Measurements from ENCODE around the gene THEMIS2. TPM values are rescaled to one million over a fixed set of nuclear protein-coding genes. Genes with fewer than 3 reads are reported as not detected.

The THEMIS2 gene
- polyA plus RNA-seq, 1 donor from 2014 or later: 0.26 TPM

- H4K20me1 ChIP-seq (ENCODE audit: insufficient read depth): no peaks in the 10 kb centered on the region
- H3K27ac ChIP-seq (ENCODE audit: low read length): no peak overlapping the region
- no peaks in the 10 kb centered on the region for H3F3A ChIP-seq (ENCODE audit: insufficient read depth, low read length, poor library complexity, severe bottlenecking)
- H3K4me3 ChIP-seq (ENCODE audit: low read length): no peak overlapping the region
- no peak for TF ChIP-seq SMC3 (conservative IDR thresholded peaks at IDR 0.05; ENCODE audit: poor library complexity)
- no peak for TF ChIP-seq TAF1 (IDR thresholded peaks at IDR 0.05; ENCODE audit: low read depth)
- no peak for TF ChIP-seq CTCF (IDR thresholded peaks at IDR 0.05; ENCODE audit: poor library complexity, severe bottlenecking)
- H3K9me2 ChIP-seq (ENCODE audit: insufficient read depth, low read length): no peaks in the 10 kb centered on the region
- no peak overlapping the region for H2AFZ ChIP-seq (ENCODE audit: low read depth, low read length)
- no peaks in the 10 kb centered on the region for H3K27me3 ChIP-seq (ENCODE audit: insufficient read depth, low read depth, low read length)
- no peaks in the 10 kb centered on the region for H3K36me3 ChIP-seq (ENCODE audit: insufficient read depth, low read length)
- no peak overlapping the region for H3K4me2 ChIP-seq (ENCODE audit: low read length)
- no peaks in the 10 kb centered on the region for H3K9me3 ChIP-seq (ENCODE audit: low read length)
- H3K79me2 ChIP-seq (replicated peaks; ENCODE audit: insufficient read depth, low read length): no peaks in the 10 kb centered on the region
- H3K9ac ChIP-seq (ENCODE audit: low read length): no peak overlapping the region
These were observed 10.3 kb upstream of the THEMIS2 start for GRCh38 chr1:27862004-27862403.

- no peak overlapping the region for H3K4me3 ChIP-seq (ENCODE audit: low read length)
- H2AFZ ChIP-seq (ENCODE audit: low read depth, low read length): no peak overlapping the region
- no peaks in the 10 kb centered on the region for H3K36me3 ChIP-seq (ENCODE audit: insufficient read depth, low read length)
- no peaks in the 10 kb centered on the region for H3F3A ChIP-seq (ENCODE audit: insufficient read depth, low read length, poor library complexity, severe bottlenecking)
- no peak overlapping the region for H3K4me2 ChIP-seq (ENCODE audit: low read length)
- no peak overlapping the region for H3K9ac ChIP-seq (ENCODE audit: low read length)
- TF ChIP-seq CTCF (IDR thresholded peaks at IDR 0.05; ENCODE audit: poor library complexity, severe bottlenecking) (no peak), RAD21 (conservative IDR thresholded peaks at IDR 0.05) (no peak), SMC3 (conservative IDR thresholded peaks at IDR 0.05; ENCODE audit: poor library complexity) (no peak), TAF1 (IDR thresholded peaks at IDR 0.05; ENCODE audit: low read depth) (no peak), POLR2AphosphoS5 (IDR thresholded peaks at IDR 0.05) (no peak), EZH2 (IDR thresholded peaks at IDR 0.05; ENCODE audit: borderline replicate concordance, insufficient read depth, low read length, poor library complexity, severe bottlenecking) (no peak)
- H4K20me1 ChIP-seq (ENCODE audit: insufficient read depth): no peaks in the 10 kb centered on the region
- no peaks in the 10 kb centered on the region for H3K9me2 ChIP-seq (ENCODE audit: insufficient read depth, low read length)
- no peak overlapping the region for H3K27ac ChIP-seq (ENCODE audit: low read length)
- no peaks in the 10 kb centered on the region for H3K27me3 ChIP-seq (ENCODE audit: insufficient read depth, low read depth, low read length)
- no peaks in the 10 kb centered on the region for H3K9me3 ChIP-seq (ENCODE audit: low read length)
- no peaks in the 10 kb centered on the region for H3K79me2 ChIP-seq (replicated peaks; ENCODE audit: insufficient read depth, low read length)
These were observed 9.4 kb upstream of the THEMIS2 start for GRCh38 chr1:27862671-27863537.

GRCh38 chr1:27863538-27863915 lies 8.8 kb upstream of the THEMIS2 start:
- Histone ChIP-seq H3K79me2 (replicated peaks; ENCODE audit: insufficient read depth, low read length) (no peaks in the 10 kb centered on the region), H3F3A (ENCODE audit: insufficient read depth, low read length, poor library complexity, severe bottlenecking) (no peaks in the 10 kb centered on the region), H3K4me2 (ENCODE audit: low read length) (no peak overlapping the region), H3K27ac (ENCODE audit: low read length) (no peak overlapping the region), H3K9ac (ENCODE audit: low read length) (no peak overlapping the region), H3K9me3 (ENCODE audit: low read length) (no peaks in the 10 kb centered on the region), H3K4me3 (ENCODE audit: low read length) (no peak overlapping the region), H3K27me3 (ENCODE audit: insufficient read depth, low read depth, low read length) (no peaks in the 10 kb centered on the region), H4K20me1 (ENCODE audit: insufficient read depth) (no peaks in the 10 kb centered on the region), H3K36me3 (ENCODE audit: insufficient read depth, low read length) (no peaks in the 10 kb centered on the region), H3K9me2 (ENCODE audit: insufficient read depth, low read length) (no peaks in the 10 kb centered on the region), H2AFZ (ENCODE audit: low read depth, low read length) (no peak overlapping the region)
- TF ChIP-seq RAD21 (conservative IDR thresholded peaks at IDR 0.05) (no peak), POLR2AphosphoS5 (IDR thresholded peaks at IDR 0.05) (no peak), REST (IDR thresholded peaks at IDR 0.05; ENCODE audit: borderline replicate concordance) (no peak)

Data from neural cell (in vitro differentiated cells).